Measurements from ENCODE around the gene LLGL2. TPM values are rescaled to one million over a fixed set of nuclear protein-coding genes. Genes with fewer than 3 reads are reported as not detected.

LLGL2 gene
- total and polyA plus RNA-seq, 2 donors (not counting 1 experiment from before 2014, with no cell fraction given) = 40.6 to 52.0 TPM

DNA sequence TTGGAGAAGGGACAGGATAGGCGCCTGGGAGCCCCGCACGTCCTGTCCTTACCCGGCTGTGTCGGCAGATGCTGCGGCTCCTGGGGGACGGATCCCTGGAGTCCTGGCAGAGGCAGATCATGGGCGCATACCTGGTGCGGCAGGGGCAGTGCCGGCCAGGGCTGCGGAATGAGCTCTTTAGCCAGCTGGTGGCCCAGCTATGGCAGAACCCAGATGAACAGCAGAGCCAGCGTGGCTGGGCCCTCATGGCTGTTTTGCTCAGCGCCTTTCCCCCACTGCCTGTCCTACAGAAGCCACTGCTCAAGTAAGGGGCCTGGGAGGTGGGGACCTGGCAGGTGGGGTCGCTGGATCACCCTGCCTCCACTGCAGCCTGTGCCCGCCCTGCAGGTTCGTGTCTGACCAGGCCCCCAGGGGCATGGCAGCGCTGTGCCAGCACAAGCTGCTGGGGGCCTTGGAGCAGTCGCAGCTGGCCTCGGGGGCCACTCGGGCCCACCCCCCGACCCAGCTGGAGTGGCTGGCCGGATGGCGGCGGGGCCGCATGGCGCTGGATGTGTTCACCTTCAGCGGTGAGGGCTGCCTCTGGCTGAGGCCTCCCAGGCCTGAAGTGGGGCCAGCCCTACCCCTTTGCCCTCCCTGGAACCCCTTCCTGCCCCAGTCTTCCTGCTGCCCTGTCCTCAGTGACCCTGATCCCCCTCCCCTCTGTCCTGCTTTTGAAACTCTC, 87.6 kb downstream of the LLGL2 start:
- CTCF ChIA-PET = interaction anchor here (1.2 kb wide), 1 partner anchor 20 kb away, joined by 4 read pairs; the partner anchor contains the start of gene SMIM5
- 92% methylated on average over 24 of the region's 27 CpGs for WGBS (ENCODE audit: insufficient coverage)
- Histone ChIP-seq H3K9ac (ENCODE audit: low read length) (no peak overlapping the region), H4K20me1 (ENCODE audit: control insufficient read depth, insufficient read depth, low read length, poor library complexity, severe bottlenecking) (no peaks in the 10 kb centered on the region), H3K4me1 (ENCODE audit: control insufficient read depth in 2 of 2, insufficient read depth in 2 of 2, low read length in 2 of 2) (no peaks in the 10 kb centered on the region), H3K27me3 (replicated peaks in 1 of 4; ENCODE audit: control extremely low read depth in 1 of 4, control insufficient read depth in 3 of 4, insufficient read depth in 4 of 4, low read length in 3 of 4) (no peaks in the 10 kb centered on the region), H3K36me3 (replicated peaks in 1 of 2; ENCODE audit: control extremely low read depth in 1 of 2, control insufficient read depth in 1 of 2, extremely low read depth in 1 of 2, insufficient read depth in 2 of 2, low read length in 1 of 2) (peaks cover 1 to 55% of the 10 kb centered on the region in 2 experiments), H3K4me3 (ENCODE audit: control extremely low read depth in 1 of 5, extremely low read depth in 1 of 5, insufficient read depth in 1 of 5, low read depth in 2 of 5, low read length in 4 of 5) (no peak overlapping the region), H3K9me3 (ENCODE audit: control extremely low read depth in 1 of 3, control insufficient read depth in 2 of 3, insufficient read depth in 1 of 3, low read length in 2 of 3) (no peaks in the 10 kb centered on the region), H2AFZ (ENCODE audit: insufficient read depth, low read depth, low read length, poor library complexity, severe bottlenecking) (no peak overlapping the region), H3K79me2 (ENCODE audit: control insufficient read depth, insufficient read depth, low read length) (no peaks in the 10 kb centered on the region), H3K4me2 (replicated peaks; ENCODE audit: low read depth, low read length, poor library complexity, severe bottlenecking) (no peak overlapping the region), H3K27ac (ENCODE audit: low read length in 2 of 2) (no peak overlapping the region)
- DNase-seq (no peak), ATAC-seq (ENCODE audit: low read depth) (no peak)
- Mint-ChIP-seq H3K9me3 (ENCODE audit: insufficient read depth) (no peaks in the 10 kb centered on the region), H3K4me3 (no peak overlapping the region), H3K4me1 (no peaks in the 10 kb centered on the region), H3K27me3 (no peaks in the 10 kb centered on the region), H3K27ac (no peak overlapping the region)
- POLR2A ChIA-PET = no interaction called here
- TF ChIP-seq CTCF (IDR thresholded peaks at IDR 0.05) (no peak), EZH2 (IDR thresholded peaks at IDR 0.05; ENCODE audit: borderline replicate concordance, insufficient read depth, low read depth, low read length, poor library complexity, severe bottlenecking) (no peak)
- intact Hi-C loops (cut with micrococcal nuclease) = no loop called here

GRCh38 chr17:75614006-75614405, 88.5 kb downstream of the LLGL2 start:
- Mint-ChIP-seq H3K9me3 (ENCODE audit: insufficient read depth) (no peaks in the 10 kb centered on the region), H3K4me3 (no peak overlapping the region), H3K4me1 (no peaks in the 10 kb centered on the region), H3K27me3 (no peaks in the 10 kb centered on the region), H3K27ac (no peak overlapping the region)
- H3K36me3 ChIP-seq (replicated peaks in 1 of 2; ENCODE audit: control extremely low read depth in 1 of 2, control insufficient read depth in 1 of 2, extremely low read depth in 1 of 2, insufficient read depth in 2 of 2, low read length in 1 of 2) = peaks cover 1 to 57% of the 10 kb centered on the region in 2 experiments
- no peak overlapping the region for H3K4me2 ChIP-seq (replicated peaks; ENCODE audit: low read depth, low read length, poor library complexity, severe bottlenecking)
- intact Hi-C loops (cut with micrococcal nuclease) = no loop called here
- no peaks in the 10 kb centered on the region for H3K9me3 ChIP-seq (ENCODE audit: control extremely low read depth in 1 of 3, control insufficient read depth in 2 of 3, insufficient read depth in 1 of 3, low read length in 2 of 3)
- no peaks in the 10 kb centered on the region for H3K79me2 ChIP-seq (ENCODE audit: control insufficient read depth, insufficient read depth, low read length)
- DNase-seq (no peak), ATAC-seq (ENCODE audit: low read depth) (no peak)
- CTCF ChIA-PET = no interaction called here
- no peaks in the 10 kb centered on the region for H3K4me1 ChIP-seq (ENCODE audit: control insufficient read depth in 2 of 2, insufficient read depth in 2 of 2, low read length in 2 of 2)
- no peak overlapping the region for H3K27ac ChIP-seq (ENCODE audit: low read length in 2 of 2)
- no peak overlapping the region for H2AFZ ChIP-seq (ENCODE audit: insufficient read depth, low read depth, low read length, poor library complexity, severe bottlenecking)
- H3K4me3 ChIP-seq (ENCODE audit: control extremely low read depth in 1 of 5, extremely low read depth in 1 of 5, insufficient read depth in 1 of 5, low read depth in 2 of 5, low read length in 4 of 5) = no peak overlapping the region
- no peak overlapping the region for H3K9ac ChIP-seq (ENCODE audit: low read length)
- H4K20me1 ChIP-seq (ENCODE audit: control insufficient read depth, insufficient read depth, low read length, poor library complexity, severe bottlenecking) = no peaks in the 10 kb centered on the region
- H3K27me3 ChIP-seq (replicated peaks in 1 of 4; ENCODE audit: control extremely low read depth in 1 of 4, control insufficient read depth in 3 of 4, insufficient read depth in 4 of 4, low read length in 3 of 4) = no peaks in the 10 kb centered on the region
- TF ChIP-seq CTCF (IDR thresholded peaks at IDR 0.05) (no peak), EZH2 (IDR thresholded peaks at IDR 0.05; ENCODE audit: borderline replicate concordance, insufficient read depth, low read depth, low read length, poor library complexity, severe bottlenecking) (no peak)
- 83% methylated on average over 12 of the region's 12 CpGs for WGBS (ENCODE audit: insufficient coverage)
- POLR2A ChIA-PET = no interaction called here
